GM19193 (cell line): ENCODE data around the gene C1orf21.

ENCODE experiments used
- POLR2A ChIP-seq: IDR thresholded peaks from 4 replicates; pipeline ENCODE4 v1.6.1; 2011; ENCODE audit not compliant: insufficient read depth, insufficient read length; ENCODE audit errors: extremely low read depth

Gene C1orf21

DNA sequence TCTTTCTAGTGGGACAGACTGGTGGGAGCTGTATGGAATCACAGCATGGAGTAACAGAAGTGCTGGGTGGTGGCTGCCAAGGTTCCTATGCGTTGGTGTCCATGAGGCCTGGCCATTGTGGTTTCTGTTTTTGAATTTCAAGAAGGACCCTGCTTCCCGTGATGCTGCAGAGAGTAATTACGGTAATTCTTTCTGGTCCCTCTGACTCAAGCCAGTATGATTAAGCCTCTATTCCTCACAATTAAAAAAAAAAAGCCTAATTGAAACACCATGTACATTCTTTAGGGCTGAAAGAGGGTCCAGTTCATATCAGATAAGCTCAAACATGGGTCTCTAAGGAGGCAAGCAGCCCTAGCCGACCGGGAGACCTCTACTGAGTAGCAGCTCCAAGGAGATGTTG is 10.5 kb upstream of the C1orf21 start:
- TF ChIP-seq POLR2A: no peak

DNA sequence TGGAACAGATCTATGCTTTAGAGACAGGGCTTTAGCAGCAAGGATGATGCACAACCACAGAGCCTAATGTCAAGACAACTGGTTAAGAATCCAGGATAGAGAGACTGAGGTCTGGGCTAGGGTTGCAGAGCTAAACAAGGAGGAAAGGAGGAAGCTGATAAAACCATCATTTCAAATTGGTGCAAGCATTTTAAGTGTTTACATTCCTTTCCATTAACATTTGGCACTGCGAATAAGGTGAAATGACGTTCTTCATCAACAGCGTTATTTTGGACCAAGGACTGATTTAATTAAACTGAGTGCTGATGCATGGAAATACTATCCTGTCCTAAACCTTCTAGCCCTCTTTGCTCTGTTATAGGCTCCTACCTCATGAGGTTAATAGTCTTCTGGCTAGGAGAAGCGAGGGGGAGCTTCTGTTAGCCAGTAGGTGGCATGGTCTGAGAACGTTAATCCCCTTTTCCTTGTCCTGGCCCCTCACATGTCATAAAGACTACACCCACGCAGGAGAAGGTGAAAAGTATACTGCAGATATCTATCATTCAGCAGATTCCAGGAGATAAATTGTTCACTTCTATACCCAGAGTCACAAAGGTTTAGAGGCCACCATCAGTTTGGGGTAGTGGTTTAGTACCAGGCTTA is 7.6 kb upstream of the C1orf21 start:
- TF ChIP-seq POLR2A: no peak

DNA sequence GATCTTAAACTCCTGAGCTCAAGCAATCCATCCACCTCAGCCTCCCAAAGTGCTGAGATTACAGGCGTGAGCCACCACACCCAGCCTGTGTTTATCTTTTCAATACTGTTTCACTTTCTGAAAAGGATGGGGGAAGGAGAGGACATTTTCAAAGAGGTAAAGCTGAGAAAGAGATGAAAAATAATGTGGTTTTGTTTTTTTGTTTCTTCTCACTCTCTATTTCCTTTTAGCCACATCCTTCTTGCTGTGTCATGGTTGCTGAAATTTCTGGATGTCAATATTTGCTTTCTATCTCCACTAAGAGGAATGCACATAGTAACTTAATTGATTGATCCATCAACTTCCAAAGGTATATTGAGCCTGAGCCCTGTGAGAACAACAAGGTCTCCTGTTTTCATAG is 6.4 kb upstream of the C1orf21 start:
- no peak for TF ChIP-seq POLR2A

DNA sequence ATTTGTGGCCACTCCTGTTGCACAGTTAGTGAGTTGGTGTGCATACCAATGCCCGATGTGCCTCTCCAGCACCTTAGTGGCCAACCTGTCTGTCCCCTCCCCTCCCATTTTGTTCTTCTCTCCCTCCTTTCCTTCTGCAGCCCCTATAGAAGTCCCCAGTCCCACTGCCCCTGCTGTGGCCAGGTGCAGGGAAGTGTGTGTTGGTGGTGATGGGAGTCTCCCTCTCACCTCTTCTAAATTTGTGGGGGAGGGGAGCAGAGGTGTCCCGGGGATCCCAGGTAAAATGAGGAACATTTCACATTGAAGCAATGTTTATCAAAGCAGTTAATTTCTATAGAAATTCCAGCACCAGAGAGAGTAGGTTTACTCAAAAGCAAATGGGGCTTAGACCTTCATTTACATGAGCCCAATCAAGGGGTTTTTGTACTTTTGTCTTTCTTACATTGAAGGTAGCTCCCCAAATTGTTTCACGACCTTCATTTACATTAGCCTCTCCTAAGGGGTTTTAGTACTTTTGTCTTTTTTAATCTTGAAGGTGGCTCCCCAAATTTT is 3.0 kb upstream of the C1orf21 start:
- TF ChIP-seq POLR2A: no peak

DNA sequence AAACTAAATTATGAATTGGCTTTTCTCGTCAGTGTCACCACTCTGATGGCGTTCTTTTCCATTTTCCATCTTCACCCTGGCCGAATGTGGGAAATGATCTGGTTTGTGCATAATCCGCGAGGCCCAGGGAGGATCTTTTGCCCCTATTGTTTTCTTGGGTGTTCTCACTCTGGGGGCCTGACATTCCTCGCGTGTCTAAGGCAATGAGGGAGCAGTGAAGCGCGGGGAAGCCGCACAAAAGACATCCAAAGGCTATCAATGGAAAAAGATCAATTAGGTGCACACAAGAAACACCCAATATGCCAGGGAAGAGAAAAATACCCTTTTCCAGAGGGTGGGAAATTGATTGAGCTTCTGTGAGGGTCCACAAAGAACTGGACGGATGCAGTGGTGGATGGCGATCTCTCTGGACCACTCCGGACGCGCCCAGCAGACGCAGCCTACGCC is 941 bp upstream of the C1orf21 start:
- TF ChIP-seq POLR2A: no peak

DNA sequence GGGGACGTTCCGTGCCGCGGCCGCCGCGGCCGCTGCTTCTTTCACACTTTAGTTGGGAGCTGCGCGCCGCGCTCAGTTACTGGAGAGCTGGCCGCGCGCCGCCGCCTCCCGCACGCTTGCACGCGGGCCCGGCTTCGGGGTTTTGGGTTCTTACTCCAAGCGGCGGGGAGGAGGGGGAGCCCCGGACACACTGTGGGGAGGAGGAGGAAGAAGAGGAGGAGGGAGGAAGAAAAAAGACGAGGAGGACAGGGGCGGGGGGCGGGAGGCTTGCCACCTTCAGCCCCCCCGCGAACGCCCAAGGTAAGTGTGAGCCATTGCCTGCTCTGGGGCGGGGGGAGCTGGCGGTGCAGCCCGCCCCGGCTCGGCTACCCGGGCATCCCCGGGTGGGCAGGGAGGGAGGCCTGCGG is 243 bp downstream of the C1orf21 start:
- no peak for TF ChIP-seq POLR2A

DNA sequence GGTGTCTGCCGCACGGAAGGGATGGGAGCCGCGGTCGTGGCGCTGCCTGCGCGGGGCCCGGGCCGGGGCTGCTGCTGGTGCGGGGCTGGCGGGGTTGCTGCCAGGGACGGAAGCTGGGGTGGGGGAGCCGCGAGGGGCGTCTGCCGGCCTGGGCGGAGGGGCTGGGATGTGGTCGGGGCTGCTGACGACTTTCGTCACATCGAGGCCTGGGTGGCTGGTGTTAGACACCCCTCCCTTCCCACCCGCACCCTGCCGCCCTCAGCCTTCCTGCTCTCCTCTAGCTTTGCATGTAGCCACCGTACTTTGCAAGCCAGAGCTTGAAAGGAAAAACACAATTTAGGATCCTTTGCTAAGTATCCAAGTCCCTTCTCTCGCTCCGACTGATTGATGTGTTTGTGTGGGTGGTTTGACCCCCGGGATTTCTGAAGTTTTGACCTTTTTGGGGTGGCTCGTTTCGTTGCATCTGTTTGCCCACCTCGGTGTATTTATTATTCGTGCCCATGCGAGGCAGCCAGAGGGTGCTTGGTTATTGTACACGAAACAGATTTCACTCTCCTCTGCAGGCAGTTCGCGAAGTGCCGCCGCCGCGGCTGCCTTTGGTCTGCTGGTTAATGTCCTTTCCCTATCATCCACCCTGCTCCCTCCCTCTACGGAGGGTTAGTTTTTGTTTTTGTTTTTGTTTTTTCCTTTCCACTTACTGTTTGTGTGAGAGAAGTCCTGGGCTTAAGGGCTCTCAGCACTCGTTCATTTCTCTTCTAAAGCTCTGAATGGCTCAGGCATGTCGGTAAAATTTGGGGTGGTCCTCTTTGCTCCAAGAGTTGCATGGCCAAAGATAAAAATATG is 868 bp downstream of the C1orf21 start:
- no peak for TF ChIP-seq POLR2A

DNA sequence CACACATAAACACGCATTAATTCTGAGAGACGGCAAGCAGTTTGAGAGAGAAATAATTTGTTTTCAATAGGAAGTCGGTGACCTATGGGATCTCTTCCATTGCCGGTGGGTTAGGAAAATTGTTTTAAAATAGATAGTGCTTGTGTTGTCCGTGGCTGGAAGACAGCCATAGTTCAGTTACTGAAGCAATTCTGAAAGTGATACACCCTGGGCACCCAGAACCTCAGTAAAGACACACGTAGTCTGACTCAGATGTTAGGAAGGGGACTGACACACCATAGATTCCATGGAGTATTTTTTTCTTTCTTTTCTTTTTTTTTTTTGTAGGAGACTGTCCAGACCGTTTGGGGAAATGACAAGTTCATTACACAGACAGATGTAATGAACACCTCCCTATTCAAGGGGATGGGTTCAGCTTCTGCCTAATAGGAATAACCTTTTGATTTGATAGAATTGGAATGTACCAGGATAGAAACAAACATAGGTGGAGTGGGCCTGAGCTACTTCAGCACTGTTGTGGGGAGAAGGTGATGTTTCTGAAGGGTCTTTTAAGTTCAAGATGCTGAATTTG is 1.6 kb downstream of the C1orf21 start:
- TF ChIP-seq POLR2A: no peak

DNA sequence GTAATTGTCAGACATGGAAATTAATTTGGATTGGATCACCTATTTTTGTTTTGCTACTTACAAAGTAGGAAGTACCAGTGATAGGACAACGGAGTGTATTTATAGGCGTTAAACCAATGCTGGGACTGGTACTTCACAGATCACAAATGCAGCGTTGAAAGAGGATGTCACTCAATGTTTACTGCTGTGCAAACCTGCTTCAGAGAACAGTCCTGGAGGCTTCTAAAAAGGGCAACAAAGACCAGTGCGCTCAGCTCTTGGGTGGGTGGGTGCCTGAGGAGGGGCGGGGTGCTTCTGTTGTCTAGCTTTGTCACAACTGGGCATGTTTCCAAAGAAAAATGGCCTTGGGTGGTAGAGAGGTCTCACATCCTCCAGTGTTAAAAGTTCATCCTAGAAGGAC is 2.1 kb downstream of the C1orf21 start:
- TF ChIP-seq POLR2A: no peak

DNA sequence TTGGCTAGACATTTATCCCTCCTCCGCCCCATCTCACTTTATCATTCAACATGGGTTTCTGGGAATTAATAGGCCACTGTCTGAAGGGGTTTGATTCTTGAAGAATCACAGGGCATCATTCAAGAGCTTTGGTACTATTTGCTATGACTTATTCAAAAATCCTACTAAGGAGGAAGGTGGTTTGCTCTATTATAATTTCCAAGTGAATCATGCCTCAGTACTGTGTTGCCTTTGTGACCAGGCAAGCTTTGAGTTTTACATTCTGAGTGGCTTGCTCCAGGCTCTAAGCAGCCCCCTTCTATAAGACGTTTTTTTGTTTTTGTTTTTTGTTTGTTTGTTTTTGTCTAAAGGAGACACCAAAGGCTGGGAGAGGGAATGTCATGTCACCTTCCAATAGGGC is 2.6 kb downstream of the C1orf21 start:
- no peak for TF ChIP-seq POLR2A

DNA sequence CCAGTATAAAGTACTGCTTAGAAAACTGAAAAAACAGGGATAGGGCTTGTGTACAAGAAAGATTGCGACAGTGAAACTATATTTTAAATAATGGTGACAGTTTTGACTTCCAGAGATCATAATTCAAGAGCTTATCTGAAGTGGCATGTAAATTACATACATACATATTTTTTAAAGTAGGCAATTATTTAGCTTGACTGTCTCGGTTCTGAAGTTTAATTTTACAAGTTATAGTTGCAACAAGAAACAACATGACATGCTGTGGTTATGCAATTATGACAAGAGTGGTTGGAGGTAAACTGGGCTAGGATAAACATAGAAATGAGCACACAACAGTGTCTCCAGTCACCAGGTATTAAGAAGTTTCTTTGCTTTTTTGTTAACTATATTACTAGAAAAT is 4.1 kb downstream of the C1orf21 start:
- TF ChIP-seq POLR2A: no peak

DNA sequence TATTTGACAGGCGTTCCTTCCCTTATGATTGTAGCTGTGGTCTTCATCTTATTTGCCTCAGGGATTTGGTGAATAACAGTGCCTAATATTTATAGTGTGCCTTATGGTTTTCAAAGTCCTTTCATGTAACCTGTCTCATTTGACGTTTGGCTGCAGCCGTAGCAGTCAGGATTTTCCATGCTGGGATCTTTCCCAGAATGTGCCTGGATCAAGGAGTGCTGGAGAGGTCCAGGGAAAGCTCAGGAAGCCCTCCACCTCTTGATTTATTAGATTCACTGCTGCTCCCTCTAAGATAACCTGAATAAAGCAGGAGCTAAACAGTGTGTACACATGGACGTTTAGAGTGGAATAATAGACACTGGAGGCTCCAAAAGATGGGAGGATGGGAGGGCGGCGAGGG is 5.2 kb downstream of the C1orf21 start:
- TF ChIP-seq POLR2A: no peak

DNA sequence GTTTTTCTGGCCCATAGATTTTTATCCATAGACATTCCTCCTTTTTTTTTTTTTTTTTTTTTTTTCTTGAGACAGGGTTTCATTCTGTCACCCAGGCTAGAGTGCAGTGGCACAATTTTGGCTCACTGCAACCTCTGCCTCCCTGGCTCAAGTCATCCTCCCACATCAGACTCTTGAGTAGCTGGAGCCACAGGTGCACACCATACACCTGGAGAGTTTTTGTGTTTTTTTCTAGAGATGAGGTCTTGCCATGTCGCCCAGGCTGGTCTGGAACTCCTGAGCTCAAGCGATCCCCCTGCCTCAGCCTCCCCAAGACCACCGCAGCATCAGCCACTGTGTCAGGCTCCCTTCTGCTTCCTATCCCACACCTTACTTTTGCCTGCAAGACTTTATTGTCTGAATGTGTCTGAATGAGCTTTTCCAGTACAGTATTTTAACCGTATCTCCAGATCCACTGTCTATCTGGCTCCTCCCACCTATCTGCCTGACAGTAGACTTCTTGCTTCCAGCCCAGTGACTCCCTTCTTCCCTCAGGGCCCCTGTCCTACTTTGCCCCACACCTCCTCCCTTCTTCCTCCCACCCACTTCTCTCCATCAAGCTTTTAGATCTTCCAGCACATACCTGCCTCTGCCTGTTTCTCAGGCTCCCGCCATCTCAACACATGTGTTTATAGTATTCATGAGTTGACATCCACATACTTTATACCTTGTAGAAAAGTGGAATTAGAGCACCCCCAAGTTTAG is 6.1 kb downstream of the C1orf21 start:
- TF ChIP-seq POLR2A: no peak

DNA sequence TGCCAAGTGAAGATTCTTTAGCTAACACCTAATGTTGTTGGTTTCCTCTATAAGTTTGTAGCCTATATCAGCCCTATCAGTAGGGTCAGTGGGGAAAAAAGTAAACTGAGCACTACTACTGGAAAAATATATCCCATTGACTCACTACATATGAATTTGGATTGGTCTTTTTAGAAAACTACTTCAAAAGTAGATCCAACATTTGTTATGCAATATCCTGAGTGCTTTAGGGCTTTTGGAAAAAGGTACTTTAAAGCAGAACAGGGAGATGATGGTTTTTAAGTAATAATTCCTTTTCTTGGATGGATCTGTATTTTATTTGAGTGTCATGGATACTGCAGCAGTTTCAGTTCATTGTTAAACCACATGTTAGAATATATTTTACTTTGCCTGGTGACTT is 7.1 kb downstream of the C1orf21 start:
- TF ChIP-seq POLR2A: no peak

DNA sequence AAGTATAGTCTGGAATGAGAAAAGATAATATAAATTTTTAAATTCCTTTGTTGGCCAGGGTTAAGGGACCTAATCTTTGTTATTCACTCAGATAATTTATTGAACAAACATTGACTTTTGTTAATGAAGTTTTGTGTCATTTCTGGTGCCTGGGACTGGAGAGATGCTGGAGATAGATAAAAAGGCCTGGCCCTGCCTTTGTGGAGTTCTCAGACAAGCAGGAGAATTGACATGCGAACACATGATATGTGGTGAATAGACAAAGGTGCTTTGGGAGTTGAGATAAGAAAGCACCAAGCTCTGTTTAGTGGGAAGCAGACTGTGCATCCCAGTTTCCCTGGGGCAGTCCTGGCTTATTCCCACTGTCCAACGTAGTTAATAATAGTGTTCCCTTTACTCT is 8.5 kb downstream of the C1orf21 start:
- no peak for TF ChIP-seq POLR2A
